Naive thymus-derived CD4-positive, alpha-beta T cell (primary cell): ENCODE results near the gene JTB. TPM values are rescaled to one million over a fixed set of nuclear protein-coding genes. Genes with fewer than 3 reads are reported as not detected.

ENCODE experiments used
- ATAC-seq: fragments of 150-1000 bp; cut with Tn5 transposase; 2 replicates; pipeline ENCODE4 v1.10.0; 2021; ENCODE audit warnings: mild to moderate bottlenecking, moderate library complexity
- CTCF ChIA-PET: fragments of 350-600 bp; sonication (Branson Sonifier 250); formaldehyde crosslinking; loops from one replicate; lab custom pipeline; 2021; ENCODE audit warnings: antibody characterized with exemption; lab: Charles Lee
- POLR2A ChIA-PET: fragments of 350-600 bp; sonication (Branson Sonifier 250); formaldehyde crosslinking; loops from one replicate; lab custom pipeline; 2021; ENCODE audit warnings: antibody characterized with exemption, inconsistent platforms; lab: Charles Lee
- DNase-seq, 9 donors: peaks; one replicate each; pipeline versions ENCODE4 v3.0.0 to v3.0.0-alpha.2; 2020 to 2022; ENCODE audit warnings: mixed read lengths in 1 of 9
- H3K27ac ChIP-seq: one replicate; pipeline ENCODE4 v1.7.0; 2013; ENCODE audit warnings: mild to moderate bottlenecking, low read depth, low read length, moderate library complexity
- H3K27me3 ChIP-seq, 2 donors: one replicate each; pipeline ENCODE4 v1.7.0; 2013; ENCODE audit warnings: low read length in 2 of 2, mild to moderate bottlenecking in 2 of 2, moderate library complexity in 2 of 2; ENCODE audit not compliant: control insufficient read depth in 2 of 2, insufficient read depth in 2 of 2
- H3K36me3 ChIP-seq, 3 experiments: 1 replicate in 2 of 3; 2 replicates in 1 of 3; pipeline ENCODE4 v1.7.0; 2013; ENCODE audit warnings: low read length in 3 of 3, mild to moderate bottlenecking in 3 of 3, moderate library complexity in 1 of 3; ENCODE audit not compliant: insufficient read depth in 3 of 3, control insufficient read depth in 2 of 3
- H3K4me1 ChIP-seq, 2 donors: one replicate each; pipeline ENCODE4 v1.7.0; 2013; ENCODE audit warnings: low read length in 2 of 2, mild to moderate bottlenecking in 2 of 2, moderate library complexity in 1 of 2; ENCODE audit not compliant: control insufficient read depth in 2 of 2, insufficient read depth in 2 of 2
- H3K4me3 ChIP-seq: 2 replicates; pipeline ENCODE4 v1.7.0; 2013; ENCODE audit warnings: mild to moderate bottlenecking, low read length
- H3K9me3 ChIP-seq, 3 experiments: 1 replicate in 2 of 3; 2 replicates in 1 of 3; pipeline ENCODE4 v1.7.0; 2013; ENCODE audit warnings: low read length in 3 of 3; ENCODE audit not compliant: control insufficient read depth in 2 of 3
- H3K27ac Mint-ChIP-seq, 9 donors: one replicate each; pipeline ENCODE4 v1.8.0; 2020 to 2022; ENCODE audit warnings: mixed read lengths in 9 of 9, mild to moderate bottlenecking in 8 of 9, moderate library complexity in 5 of 9, inconsistent platforms in 2 of 9
- H3K27me3 Mint-ChIP-seq, 5 donors: one replicate each; pipeline ENCODE4 v1.8.0; 2021 to 2022; ENCODE audit warnings: mixed read lengths in 5 of 5, mild to moderate bottlenecking in 1 of 5
- H3K36me3 Mint-ChIP-seq, 5 donors: one replicate each; pipeline ENCODE4 v1.8.0; 2020 to 2022; ENCODE audit warnings: mixed read lengths in 5 of 5, mild to moderate bottlenecking in 3 of 5, inconsistent platforms in 1 of 5
- H3K4me1 Mint-ChIP-seq, 7 donors: one replicate each; pipeline ENCODE4 v1.8.0; 2020 to 2022; ENCODE audit warnings: mixed read lengths in 7 of 7, mild to moderate bottlenecking in 3 of 7, inconsistent platforms in 1 of 7
- H3K4me3 Mint-ChIP-seq, 10 donors: one replicate each; pipeline ENCODE4 v1.8.0; 2020 to 2022; ENCODE audit warnings: mild to moderate bottlenecking in 10 of 10, mixed read lengths in 10 of 10, moderate library complexity in 6 of 10, inconsistent platforms in 2 of 10
- H3K9me3 Mint-ChIP-seq, 11 donors: one replicate each; pipeline ENCODE4 v1.8.0; 2020 to 2022; ENCODE audit warnings: mixed read lengths in 11 of 11, mild to moderate bottlenecking in 4 of 11, inconsistent platforms in 1 of 11, moderate library complexity in 1 of 11
- intact Hi-C, 2 donors: fragments of 100-400 bp; cut with micrococcal nuclease; formaldehyde crosslinking; loops; one replicate each; pipeline ENCODE4 v1.15.1; 2023
- polyA plus RNA-seq, 2 donors: library from polyadenylated mRNA; unstranded; fragments of 300-500 nt; fragmentation: Illumina TruSeq; gene quantifications; one replicate each; pipeline ENCODE4 v1.2.3, GENCODE V29; 2021
- total RNA-seq, 6 experiments: library from RNA in 5 of 6; stranded (reverse) in 5 of 6; gene quantifications; 1 replicate in 5 of 6; 2 replicates in 1 of 6; pipeline ENCODE4 v1.2.3 and lab custom pipeline; 2021 to 2026

JTB gene
- total and polyA plus RNA-seq, 7 experiments from 2014 or later = 78.4 to 319 (median 107) TPM

DNA sequence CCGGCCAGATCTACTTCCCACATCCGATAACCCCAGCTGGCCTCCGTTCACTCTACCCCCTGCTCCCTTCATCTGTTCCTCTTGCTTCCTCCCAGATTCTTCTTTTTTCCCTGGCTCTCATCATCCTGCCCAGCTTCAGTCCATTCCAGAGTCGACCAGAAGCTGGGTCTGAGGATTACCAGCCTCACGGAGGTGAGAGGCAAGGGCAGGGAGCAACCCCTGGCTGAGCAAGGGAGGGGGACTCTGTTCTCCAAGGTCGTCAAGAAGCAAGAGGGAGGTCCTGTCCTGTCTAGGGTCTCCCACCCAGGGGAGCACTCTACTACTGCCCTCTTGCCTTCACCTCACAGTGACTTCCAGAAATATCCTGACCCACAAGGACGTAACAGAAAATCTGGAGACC is 3.9 kb downstream of the JTB start:
- H3K27me3 ChIP-seq = no peaks in the 10 kb centered on the region
- H3K27me3 Mint-ChIP-seq = no peaks in the 10 kb centered on the region
- H3K27ac Mint-ChIP-seq = peak overlapping the region in 5 of 9 donors; percentile 28 to 67 (median 29)
- no peak overlapping the region for H3K4me3 ChIP-seq
- H3K27ac ChIP-seq = no peak overlapping the region
- ATAC-seq (no peak), DNase-seq (no peak)
- intact Hi-C loops = no loop called here
- CTCF ChIA-PET = interaction anchor here (1.3 to 2.0 kb wide), 2 partner anchors 16 to 70 kb away, joined by 3 to 5 read pairs; no protein-coding TSS in a partner anchor
- no peaks in the 10 kb centered on the region for H3K9me3 Mint-ChIP-seq
- POLR2A ChIA-PET = interaction anchor here (1.3 to 8.8 kb wide), 6 partner anchors 6 to 28 kb away, joined by 6 to 157 read pairs (median 56); partner anchors contain the start of genes CREB3L4, CRTC2, DENND4B and RAB13
- no peaks in the 10 kb centered on the region for H3K9me3 ChIP-seq
- peaks cover 9 to 21% of the 10 kb centered on the region in 2 donors for H3K4me1 ChIP-seq
- peaks cover 0 to 46% (median 3%) of the 10 kb centered on the region in 3 experiments for H3K36me3 ChIP-seq
- H3K36me3 Mint-ChIP-seq = peaks cover 5 to 20% (median 13%) of the 10 kb centered on the region in 5 donors
- peaks cover 17 to 59% (median 48%) of the 10 kb centered on the region in 7 donors for H3K4me1 Mint-ChIP-seq
- H3K4me3 Mint-ChIP-seq = no peak overlapping the region

DNA sequence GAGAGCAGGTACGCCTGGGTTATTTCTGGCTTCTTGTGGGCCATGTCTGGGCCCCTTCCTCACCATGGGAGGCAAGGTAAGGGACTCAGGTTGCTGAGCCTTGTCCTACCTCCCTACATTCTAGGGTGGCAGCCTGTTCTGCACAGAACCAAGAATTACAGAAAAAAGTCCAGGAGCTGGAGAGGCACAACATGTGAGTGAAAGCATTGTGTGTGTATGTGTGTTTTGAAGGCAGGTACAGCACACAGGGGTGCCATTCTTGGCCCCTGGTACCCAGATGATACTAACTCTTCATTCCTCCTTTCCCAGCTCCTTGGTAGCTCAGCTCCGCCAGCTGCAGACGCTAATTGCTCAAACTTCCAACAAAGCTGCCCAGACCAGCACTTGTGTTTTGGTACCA is 4.4 kb downstream of the JTB start:
- peaks cover 10 to 19% of the 10 kb centered on the region in 2 donors for H3K4me1 ChIP-seq
- H3K4me3 ChIP-seq = no peak overlapping the region
- H3K27ac Mint-ChIP-seq = peak overlapping the region in 6 of 9 donors; percentile 29 to 67 (median 54)
- H3K4me3 Mint-ChIP-seq = peak overlapping the region in 1 of 10 donors; percentile 6
- H3K27me3 Mint-ChIP-seq = no peaks in the 10 kb centered on the region
- ATAC-seq (no peak), DNase-seq (no peak)
- peaks cover 5 to 20% (median 13%) of the 10 kb centered on the region in 5 donors for H3K36me3 Mint-ChIP-seq
- CTCF ChIA-PET = interaction anchor here (2.0 kb wide), 1 partner anchor 16 kb away, joined by 5 read pairs; no protein-coding TSS in a partner anchor
- H3K36me3 ChIP-seq = peaks cover 0 to 46% (median 3%) of the 10 kb centered on the region in 3 experiments
- H3K27me3 ChIP-seq = no peaks in the 10 kb centered on the region
- POLR2A ChIA-PET = interaction anchor here (1.3 to 8.8 kb wide), 4 partner anchors 10 to 27 kb away, joined by 6 to 157 read pairs (median 56); partner anchors contain the start of genes CRTC2, DENND4B, RAB13 and RPS27
- H3K4me1 Mint-ChIP-seq = peaks cover 13 to 56% (median 45%) of the 10 kb centered on the region in 7 donors
- no peaks in the 10 kb centered on the region for H3K9me3 ChIP-seq
- intact Hi-C loops = no loop called here
- H3K9me3 Mint-ChIP-seq = no peaks in the 10 kb centered on the region
- no peak overlapping the region for H3K27ac ChIP-seq

DNA sequence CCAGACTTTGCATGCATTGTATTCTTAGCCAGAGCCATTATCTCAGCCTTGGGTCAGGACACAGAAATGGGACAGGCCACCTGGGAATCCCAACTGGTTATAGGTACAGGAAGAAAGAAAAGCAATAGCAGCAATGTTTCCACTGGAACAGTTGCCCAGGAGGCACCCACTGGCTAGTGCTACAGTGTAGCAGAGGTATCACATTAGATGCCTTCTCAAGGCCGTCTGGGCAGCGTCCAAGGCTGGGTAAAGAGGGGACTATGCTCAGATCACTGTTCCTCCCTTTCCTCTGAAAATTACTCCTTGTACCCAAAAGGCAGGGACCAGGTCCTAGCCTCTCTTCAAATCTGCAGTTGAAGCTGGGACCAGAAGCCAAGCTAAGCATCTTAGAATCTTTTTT is 7.1 kb downstream of the JTB start:
- Histone ChIP-seq H3K36me3 (peaks cover 0 to 32% (median 3%) of the 10 kb centered on the region in 3 experiments), H3K9me3 (no peaks in the 10 kb centered on the region), H3K4me1 (peaks cover 16 to 24% of the 10 kb centered on the region in 2 donors), H3K27ac (no peak overlapping the region), H3K27me3 (no peaks in the 10 kb centered on the region), H3K4me3 (no peak overlapping the region)
- peaks cover 0 to 11% (median 8%) of the 10 kb centered on the region in 5 donors for H3K36me3 Mint-ChIP-seq
- peak overlapping the region in 4 of 9 donors; percentile 58 to 94 (median 76) for H3K27ac Mint-ChIP-seq
- POLR2A ChIA-PET = interaction anchor here (0.7 to 7.0 kb wide), 4 partner anchors 6 to 190 kb away, joined by 3 to 128 read pairs (median 62); partner anchors contain the start of genes CRTC2 and JTB
- no peak overlapping the region for H3K4me3 Mint-ChIP-seq
- DNase-seq (no peak), ATAC-seq (no peak)
- CTCF ChIA-PET = no interaction called here
- H3K9me3 Mint-ChIP-seq = no peaks in the 10 kb centered on the region
- no peaks in the 10 kb centered on the region for H3K27me3 Mint-ChIP-seq
- H3K4me1 Mint-ChIP-seq = peaks cover 18 to 63% (median 49%) of the 10 kb centered on the region in 7 donors
- intact Hi-C loops = no loop called here

DNA sequence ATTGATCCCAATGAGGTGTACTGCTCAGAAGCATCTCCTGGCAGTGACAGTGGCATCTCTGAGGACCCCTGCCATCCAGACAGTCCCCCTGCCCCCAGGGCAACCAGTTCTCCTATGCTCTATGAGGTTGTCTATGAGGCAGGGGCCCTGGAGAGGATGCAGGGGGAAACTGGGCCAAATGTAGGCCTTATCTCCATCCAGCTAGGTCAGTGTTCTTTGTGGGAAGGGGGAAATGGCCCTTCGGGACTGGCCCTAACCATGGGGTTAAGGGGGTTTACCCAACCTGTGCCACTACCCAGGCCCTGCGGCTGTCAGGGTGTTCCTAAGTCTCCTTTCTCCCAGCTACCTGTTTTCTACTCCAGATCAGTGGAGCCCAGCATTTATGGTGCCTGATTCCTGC is 8.5 kb downstream of the JTB start:
- Mint-ChIP-seq H3K4me1 (peaks cover 18 to 66% (median 50%) of the 10 kb centered on the region in 7 donors), H3K4me3 (peak overlapping the region in 5 of 10 donors; percentile 8 to 35 (median 20)), H3K36me3 (peaks cover 0 to 9% (median 1%) of the 10 kb centered on the region in 5 donors), H3K27ac (peak overlapping the region; percentile 38 to 99 (median 92)), H3K27me3 (no peaks in the 10 kb centered on the region), H3K9me3 (no peaks in the 10 kb centered on the region)
- H3K9me3 ChIP-seq = no peaks in the 10 kb centered on the region
- DNase-seq (no peak), ATAC-seq (no peak)
- H3K27me3 ChIP-seq = no peaks in the 10 kb centered on the region
- ChIA-PET CTCF (interaction anchor here (0.8 to 1.6 kb wide), 4 partner anchors 9 to 367 kb away, joined by 3 to 7 read pairs (median 3); partner anchors contain the start of genes DENND4B and JTB), POLR2A (interaction anchor here (2.4 to 7.0 kb wide), 5 partner anchors 8 to 185 kb away, joined by 7 to 128 read pairs (median 70); partner anchors contain the start of genes CRTC2, DENND4B, JTB and RPS27)
- H3K4me3 ChIP-seq = no peak overlapping the region
- peaks cover 0 to 18% (median 0%) of the 10 kb centered on the region in 3 experiments for H3K36me3 ChIP-seq
- intact Hi-C loops = loop anchor here (5.0 to 10.0 kb wide), 3 partner anchors 297 to 986 kb away; partner anchors contain the start of genes ILF2 (in 1 of the 2), PBXIP1 (in 1 of the 2) and S100A6 (in 1 of the 2)
- peak overlapping the region; percentile 40 for H3K27ac ChIP-seq
- peaks cover 20 to 32% of the 10 kb centered on the region in 2 donors for H3K4me1 ChIP-seq

DNA sequence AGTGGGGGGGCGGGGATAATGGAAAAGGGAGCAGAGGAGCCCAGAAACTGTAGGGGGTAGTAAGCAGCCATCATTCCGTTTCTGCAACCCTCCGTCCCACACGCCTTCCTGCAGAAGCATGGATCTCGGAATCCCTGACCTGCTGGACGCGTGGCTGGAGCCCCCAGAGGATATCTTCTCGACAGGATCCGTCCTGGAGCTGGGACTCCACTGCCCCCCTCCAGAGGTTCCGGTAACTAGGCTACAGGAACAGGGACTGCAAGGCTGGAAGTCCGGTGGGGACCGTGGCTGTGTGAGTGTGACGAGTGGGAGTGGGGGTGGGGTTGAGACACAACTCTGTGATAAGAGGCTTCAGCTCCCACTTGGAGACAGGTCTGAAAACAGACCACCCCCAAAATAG is 9.1 kb downstream of the JTB start:
- peaks cover 23 to 35% of the 10 kb centered on the region in 2 donors for H3K4me1 ChIP-seq
- DNase-seq = no peak
- ChIA-PET POLR2A (interaction anchor here (0.8 to 7.0 kb wide), 12 partner anchors 8 to 193 kb away, joined by 3 to 128 read pairs (median 7); partner anchors contain the start of genes CRTC2, DENND4B, JTB and RAB13), CTCF (interaction anchor here (0.8 to 2.2 kb wide), 7 partner anchors 9 to 367 kb away, joined by 3 to 11 read pairs (median 4); partner anchors contain the start of genes DENND4B, JTB and RAB13)
- H3K27me3 Mint-ChIP-seq = no peaks in the 10 kb centered on the region
- peaks cover 0 to 12% (median 0%) of the 10 kb centered on the region in 3 experiments for H3K36me3 ChIP-seq
- H3K4me1 Mint-ChIP-seq = peaks cover 22 to 69% (median 55%) of the 10 kb centered on the region in 7 donors
- H3K27me3 ChIP-seq = no peaks in the 10 kb centered on the region
- peak overlapping the region; percentile 38 to 99 (median 94) for H3K27ac Mint-ChIP-seq
- intact Hi-C loops = loop anchor here (5.0 to 10.0 kb wide), 3 partner anchors 296 to 986 kb away; partner anchors contain the start of genes ILF2 (in 1 of the 2), PBXIP1 (in 1 of the 2) and S100A6 (in 1 of the 2)
- H3K4me3 Mint-ChIP-seq = peak overlapping the region in 8 of 10 donors; percentile 20 to 97 (median 88)
- peaks cover 0 to 11% (median 0%) of the 10 kb centered on the region in 5 donors for H3K36me3 Mint-ChIP-seq
- no peaks in the 10 kb centered on the region for H3K9me3 Mint-ChIP-seq
- H3K4me3 ChIP-seq = no peak overlapping the region
- ATAC-seq = no peak
- H3K27ac ChIP-seq = peak overlapping the region; percentile 79
- H3K9me3 ChIP-seq = no peaks in the 10 kb centered on the region

DNA sequence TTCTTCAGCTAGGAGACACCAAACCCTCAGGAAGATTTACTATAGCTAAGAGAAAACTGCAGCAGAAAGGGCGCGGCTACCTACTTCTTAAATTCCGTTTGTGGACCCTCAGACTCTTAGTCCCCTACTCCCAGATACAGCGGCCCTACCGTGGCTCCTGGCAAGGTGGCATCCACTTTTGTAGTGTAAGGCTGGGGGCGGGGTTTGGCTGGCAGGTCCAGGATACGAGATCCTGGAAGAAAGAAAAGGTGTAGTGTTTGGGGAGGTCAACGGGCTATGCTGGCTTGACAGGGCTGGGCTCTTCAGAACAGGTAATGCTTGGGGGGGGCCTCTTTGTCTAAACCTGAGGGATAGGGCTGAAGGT is 9.5 kb downstream of the JTB start:
- peak overlapping the region; percentile 79 for H3K27ac ChIP-seq
- H3K4me3 Mint-ChIP-seq = peak overlapping the region; percentile 83 to 97 (median 92)
- H3K9me3 ChIP-seq = no peaks in the 10 kb centered on the region
- no peaks in the 10 kb centered on the region for H3K9me3 Mint-ChIP-seq
- peaks cover 22 to 68% (median 58%) of the 10 kb centered on the region in 7 donors for H3K4me1 Mint-ChIP-seq
- peak overlapping the region; percentile 87 to 99 (median 94) for H3K27ac Mint-ChIP-seq
- DNase-seq = no peak
- H3K36me3 Mint-ChIP-seq = peaks cover 0 to 9% (median 0%) of the 10 kb centered on the region in 5 donors
- POLR2A ChIA-PET = interaction anchor here (0.5 to 7.0 kb wide), 20 partner anchors 9 to 1891 kb away, joined by 3 to 128 read pairs (median 4); partner anchors contain the start of genes CRTC2, DENND4B, GATAD2B and JTB
- peaks cover 25 to 35% of the 10 kb centered on the region in 2 donors for H3K4me1 ChIP-seq
- H3K4me3 ChIP-seq = peak overlapping the region; percentile 89
- no peaks in the 10 kb centered on the region for H3K27me3 Mint-ChIP-seq
- H3K27me3 ChIP-seq = no peaks in the 10 kb centered on the region
- intact Hi-C loops = loop anchor here (1.0 to 10.0 kb wide), 9 partner anchors 9 to 987 kb away; partner anchors contain the start of genes JTB (in 2 of the 2), CRTC2 (in 1 of the 2), ILF2 (in 1 of the 2) and PBXIP1 (in 1 of the 2)
- ATAC-seq = no peak
- peaks cover 0 to 8% (median 0%) of the 10 kb centered on the region in 3 experiments for H3K36me3 ChIP-seq
- CTCF ChIA-PET = interaction anchor here (1.1 to 2.2 kb wide), 8 partner anchors 10 to 368 kb away, joined by 3 to 11 read pairs (median 5); partner anchors contain the start of genes DENND4B, JTB and RAB13
